Measurements from ENCODE around the gene SH2D6. TPM values are rescaled to one million over a fixed set of nuclear protein-coding genes. Genes with fewer than 3 reads are reported as not detected.

Gene SH2D6
- total and polyA plus RNA-seq, 4 donors: 0.14 to 0.74 (median 0.53) TPM

- WGBS, 2 donors: 43 to 77% methylated on average over 8 of the region's 8 CpGs
- Histone ChIP-seq H3K9me3 (ENCODE audit: control insufficient read depth in 4 of 4, insufficient read depth in 3 of 4, low read length in 3 of 4) (peaks cover 0 to 3% (median 0%) of the 10 kb centered on the region in 4 donors), H3K4me3 (no peak overlapping the region), H3K9ac (ENCODE audit: insufficient read depth in 1 of 2, low read length in 2 of 2) (no peak overlapping the region), H3K27ac (ENCODE audit: low read depth in 1 of 2, low read length in 1 of 2) (no peak overlapping the region), H3K36me3 (ENCODE audit: control insufficient read depth in 4 of 4, insufficient read depth in 4 of 4, low read length in 4 of 4) (peaks cover 0 to 24% (median 0%) of the 10 kb centered on the region in 4 donors), H3K4me1 (ENCODE audit: control insufficient read depth in 5 of 5, insufficient read depth in 5 of 5, low read length in 5 of 5) (no peaks in the 10 kb centered on the region), H3K27me3 (ENCODE audit: control insufficient read depth in 3 of 3, insufficient read depth in 3 of 3, low read length in 2 of 3) (no peaks in the 10 kb centered on the region)
- DNase-seq (no peak), ATAC-seq (ENCODE audit: insufficient read depth, low FRiP score) (no peak)
- TF ChIP-seq CTCF (IDR thresholded peaks at IDR 0.05; ENCODE audit: control extremely low read depth, extremely low read depth): no peak
Observed at GRCh38 chr2:85401844-85402243, 16.7 kb upstream of the SH2D6 start.

- H3K36me3 ChIP-seq (ENCODE audit: control insufficient read depth in 4 of 4, insufficient read depth in 4 of 4, low read length in 4 of 4): peaks cover 0 to 10% (median 0%) of the 10 kb centered on the region in 4 donors
- 26 to 58% methylated on average over 14 to 15 of the region's 15 CpGs for WGBS, 2 donors
- no peaks in the 10 kb centered on the region for H3K4me1 ChIP-seq (ENCODE audit: control insufficient read depth in 5 of 5, insufficient read depth in 5 of 5, low read length in 5 of 5)
- peak overlapping the region in 1 of 2 donors; percentile 41 for H3K27ac ChIP-seq (ENCODE audit: low read depth in 1 of 2, low read length in 1 of 2)
- no peak overlapping the region for H3K4me3 ChIP-seq
- H3K9me3 ChIP-seq (ENCODE audit: control insufficient read depth in 4 of 4, insufficient read depth in 3 of 4, low read length in 3 of 4): peaks cover 0 to 3% (median 0%) of the 10 kb centered on the region in 4 donors
- DNase-seq (peak in 1 of 3 donors; percentile 25), ATAC-seq (ENCODE audit: insufficient read depth, low FRiP score) (no peak)
- H3K27me3 ChIP-seq (ENCODE audit: control insufficient read depth in 3 of 3, insufficient read depth in 3 of 3, low read length in 2 of 3): no peaks in the 10 kb centered on the region
- H3K9ac ChIP-seq (ENCODE audit: insufficient read depth in 1 of 2, low read length in 2 of 2): no peak overlapping the region
- TF ChIP-seq CTCF (IDR thresholded peaks at IDR 0.05; ENCODE audit: control extremely low read depth, extremely low read depth): no peak
Observed at GRCh38 chr2:85405201-85406059, 13.1 kb upstream of the SH2D6 start.

GRCh38 chr2:85409845-85410583 is 8.5 kb upstream of the SH2D6 start, which contains the start of gene CAPG:
Gene CAPG, minus strand, starts transcription at chr2:85410366. Its CDS starts 8,221 bp downstream, at chr2:85402145.
- ATAC-seq (ENCODE audit: insufficient read depth, low FRiP score) (peak; percentile 39), DNase-seq (no peak)
- peaks cover 0 to 12% (median 0%) of the 10 kb centered on the region in 5 donors for H3K4me1 ChIP-seq (ENCODE audit: control insufficient read depth in 5 of 5, insufficient read depth in 5 of 5, low read length in 5 of 5)
- H3K27me3 ChIP-seq (ENCODE audit: control insufficient read depth in 3 of 3, insufficient read depth in 3 of 3, low read length in 2 of 3): no peaks in the 10 kb centered on the region
- peak within 1 kb of the TSS; percentile 23 for H3K4me3 ChIP-seq
- H3K9me3 ChIP-seq (ENCODE audit: control insufficient read depth in 4 of 4, insufficient read depth in 3 of 4, low read length in 3 of 4): no peaks in the 10 kb centered on the region
- peak within 1 kb of the TSS in 1 of 2 donors; percentile 75 for H3K27ac ChIP-seq (ENCODE audit: low read depth in 1 of 2, low read length in 1 of 2)
- no peak for TF ChIP-seq CTCF (IDR thresholded peaks at IDR 0.05; ENCODE audit: control extremely low read depth, extremely low read depth)
- H3K9ac ChIP-seq (ENCODE audit: insufficient read depth in 1 of 2, low read length in 2 of 2): no peak within 1 kb of the TSS
- 22 to 39% methylated on average over 12 of the region's 12 CpGs for WGBS, 2 donors
- H3K36me3 ChIP-seq (ENCODE audit: control insufficient read depth in 4 of 4, insufficient read depth in 4 of 4, low read length in 4 of 4): no peaks in the 10 kb centered on the region
